Stimulated activated naive B cell treated with anti-CD40 and anti-IgM and Interleukin-4, amounts not matched to agents 10 μg/mL and 1 μg/mL and 100 μg/mL, for 72 hours (primary cell): ENCODE results near the gene MCOLN1.
"Not testable (repeated sequence)": the region's sequence is repeated elsewhere in the genome, so short reads cannot be mapped to it uniquely, and the experiment has no call there.

Source experiments
- ATAC-seq, 2 donors: fragments of 150-1000 bp; cut with Tn5 transposase; replicated peaks; 2 replicates each; pipeline ENCODE4 v1.10.0; 2021; ENCODE audit warnings: moderate library complexity in 1 of 2
- DNase-seq: peaks from one replicate; pipeline ENCODE4 v3.0.0; 2021
- H3K27ac Mint-ChIP-seq: one replicate; pipeline ENCODE4 v1.8.0; 2022; ENCODE audit warnings: mild to moderate bottlenecking, mixed read lengths
- H3K27me3 Mint-ChIP-seq, 2 donors: one replicate each; pipeline ENCODE4 v1.8.0; 2022; ENCODE audit warnings: mixed read lengths in 2 of 2
- H3K36me3 Mint-ChIP-seq, 2 donors: one replicate each; pipeline ENCODE4 v1.8.0; 2022; ENCODE audit warnings: mixed read lengths in 2 of 2, mild to moderate bottlenecking in 1 of 2
- H3K4me1 Mint-ChIP-seq, 2 donors: one replicate each; pipeline ENCODE4 v1.8.0; 2022; ENCODE audit warnings: mixed read lengths in 2 of 2, mild to moderate bottlenecking in 1 of 2
- H3K4me3 Mint-ChIP-seq, 2 donors: one replicate each; pipeline ENCODE4 v1.8.0; 2022; ENCODE audit warnings: mild to moderate bottlenecking in 2 of 2, mixed read lengths in 2 of 2, moderate library complexity in 1 of 2
- H3K9me3 Mint-ChIP-seq, 2 donors: one replicate each; pipeline ENCODE4 v1.8.0; 2022; ENCODE audit warnings: mixed read lengths in 2 of 2, mild to moderate bottlenecking in 1 of 2

Gene MCOLN1

GRCh38 chr19:7538990-7539389 is 16.6 kb downstream of the MCOLN1 start:
- Mint-ChIP-seq H3K4me1 (peaks cover 21 to 43% of the 10 kb centered on the region in 2 donors), H3K36me3 (peaks cover 41 to 48% of the 10 kb centered on the region in 2 donors)
- not testable (repeated sequence) for H3K9me3 Mint-ChIP-seq, ATAC-seq, H3K4me3 Mint-ChIP-seq, H3K27me3 Mint-ChIP-seq, DNase-seq, H3K27ac Mint-ChIP-seq

GRCh38 chr19:7539827-7540425 is 17.5 kb downstream of the MCOLN1 start:
- H3K9me3 Mint-ChIP-seq = no peaks in the 10 kb centered on the region
- peaks cover 24 to 44% of the 10 kb centered on the region in 2 donors for H3K4me1 Mint-ChIP-seq
- no peak overlapping the region for H3K4me3 Mint-ChIP-seq
- ATAC-seq (no peak), DNase-seq (no peak)
- H3K27ac Mint-ChIP-seq = no peak overlapping the region
- peaks cover 42 to 52% of the 10 kb centered on the region in 2 donors for H3K36me3 Mint-ChIP-seq
- H3K27me3 Mint-ChIP-seq = no peaks in the 10 kb centered on the region

GRCh38 chr19:7540761-7541474 is 18.5 kb downstream of the MCOLN1 start:
- ATAC-seq (peak; percentile 19 to 20), DNase-seq (no peak)
- Mint-ChIP-seq H3K27ac (no peak overlapping the region), H3K4me1 (peaks cover 29 to 49% of the 10 kb centered on the region in 2 donors), H3K27me3 (no peaks in the 10 kb centered on the region), H3K9me3 (peaks cover 0 to under 1% of the 10 kb centered on the region in 2 donors), H3K36me3 (peaks cover 43 to 58% of the 10 kb centered on the region in 2 donors), H3K4me3 (no peak overlapping the region)

- ATAC-seq = no peak
- peaks cover 45 to 58% of the 10 kb centered on the region in 2 donors for H3K36me3 Mint-ChIP-seq
- peaks cover 0 to 2% of the 10 kb centered on the region in 2 donors for H3K9me3 Mint-ChIP-seq
- H3K4me3 Mint-ChIP-seq = no peak overlapping the region
- no peak for DNase-seq
- no peak overlapping the region for H3K27ac Mint-ChIP-seq
- no peaks in the 10 kb centered on the region for H3K27me3 Mint-ChIP-seq
- peaks cover 27 to 49% of the 10 kb centered on the region in 2 donors for H3K4me1 Mint-ChIP-seq
Measured at GRCh38 chr19:7541475-7541824, 19.0 kb downstream of the MCOLN1 start.

- Mint-ChIP-seq H3K27ac (no peak overlapping the region), H3K27me3 (no peaks in the 10 kb centered on the region), H3K4me3 (no peak overlapping the region), H3K4me1 (peaks cover 24 to 44% of the 10 kb centered on the region in 2 donors), H3K9me3 (peaks cover 0 to 2% of the 10 kb centered on the region in 2 donors), H3K36me3 (peaks cover 44 to 56% of the 10 kb centered on the region in 2 donors)
- DNase-seq (no peak), ATAC-seq (no peak)
Measured at GRCh38 chr19:7541828-7542443, 19.5 kb downstream of the MCOLN1 start.

DNA sequence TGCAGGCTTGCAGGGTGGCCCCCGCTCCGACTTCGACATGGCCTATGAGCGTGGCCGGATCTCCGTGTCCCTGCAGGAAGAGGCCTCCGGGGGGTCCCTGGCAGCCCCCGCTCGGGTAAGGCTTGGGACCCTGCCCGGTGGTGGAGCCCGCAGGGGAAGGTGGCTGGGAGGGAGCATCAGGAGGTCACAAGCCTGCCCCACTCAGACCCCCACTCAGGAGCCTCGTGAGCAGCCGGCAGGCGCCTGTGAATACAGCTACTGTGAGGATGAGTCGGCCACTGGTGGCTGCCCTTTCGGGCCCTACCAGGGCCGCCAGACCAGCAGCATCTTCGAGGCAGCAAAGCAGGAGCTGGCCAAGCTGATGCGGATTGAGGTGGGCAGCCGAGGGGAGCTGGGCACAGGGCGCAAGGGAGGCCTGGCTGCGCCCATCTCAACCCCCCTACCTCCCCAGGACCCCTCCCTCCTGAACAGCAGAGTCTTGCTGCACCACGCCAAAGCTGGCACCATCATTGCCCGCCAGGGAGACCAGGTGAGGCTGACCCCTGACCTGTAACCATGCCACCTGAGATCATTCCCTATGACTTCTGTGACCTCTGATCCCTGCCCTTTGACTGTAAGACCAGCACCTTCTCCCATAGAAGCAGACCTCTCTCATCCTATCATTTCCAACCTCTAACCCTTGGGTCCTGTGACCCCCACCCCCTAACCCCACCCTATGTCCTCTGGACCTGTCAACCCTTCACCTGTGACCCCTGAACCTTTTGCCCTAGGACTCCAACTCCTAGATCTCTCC is 20.3 kb downstream of the MCOLN1 start:
- ATAC-seq = no peak
- no peak overlapping the region for H3K4me3 Mint-ChIP-seq
- peaks cover 21 to 37% of the 10 kb centered on the region in 2 donors for H3K4me1 Mint-ChIP-seq
- DNase-seq = no peak
- H3K27me3 Mint-ChIP-seq = no peaks in the 10 kb centered on the region
- no peak overlapping the region for H3K27ac Mint-ChIP-seq
- H3K36me3 Mint-ChIP-seq = peaks cover 36 to 55% of the 10 kb centered on the region in 2 donors
- peaks cover 0 to 2% of the 10 kb centered on the region in 2 donors for H3K9me3 Mint-ChIP-seq

GRCh38 chr19:7544626-7545025 is 22.2 kb downstream of the MCOLN1 start:
- no peaks in the 10 kb centered on the region for H3K27me3 Mint-ChIP-seq

DNA sequence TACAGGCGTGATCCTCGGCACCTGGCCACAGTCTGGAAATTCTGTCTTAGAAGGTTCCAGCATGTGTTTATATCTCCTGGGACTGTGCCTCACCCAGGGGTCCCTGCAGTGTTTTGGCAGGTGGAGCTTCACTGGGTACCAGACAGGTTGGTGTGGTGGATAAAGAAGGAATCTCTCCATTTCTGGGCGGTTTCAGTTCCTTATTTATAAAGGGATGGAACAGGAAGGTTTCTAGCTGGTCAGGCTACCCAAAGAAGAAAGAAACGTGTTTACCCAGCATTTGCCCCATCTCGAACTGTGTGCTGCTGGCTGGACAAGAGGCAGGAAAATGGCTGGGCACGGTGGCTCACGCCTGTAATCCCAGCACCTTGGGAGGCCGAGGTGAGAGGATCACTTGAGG is 22.9 kb downstream of the MCOLN1 start:
- ATAC-seq (peak in 1 of 2 donors; percentile 6), DNase-seq (no peak)
- Mint-ChIP-seq H3K27ac (peak overlapping the region; percentile 88), H3K9me3 (peaks cover 0 to 2% of the 10 kb centered on the region in 2 donors), H3K4me3 (no peak overlapping the region), H3K27me3 (no peaks in the 10 kb centered on the region), H3K4me1 (peaks cover 17 to 31% of the 10 kb centered on the region in 2 donors), H3K36me3 (peaks cover 33 to 50% of the 10 kb centered on the region in 2 donors)

More at GRCh38 chr19:7544626-7545025, 22.2 kb downstream of the MCOLN1 start:
- Mint-ChIP-seq H3K4me1 (peaks cover 17 to 31% of the 10 kb centered on the region in 2 donors), H3K9me3 (peaks cover 0 to 2% of the 10 kb centered on the region in 2 donors), H3K27ac (peak overlapping the region; percentile 88), H3K36me3 (peaks cover 35 to 50% of the 10 kb centered on the region in 2 donors), H3K4me3 (no peak overlapping the region)
- DNase-seq = no peak
- ATAC-seq = peak in 1 of 2 donors; percentile 30

- ATAC-seq (peak; percentile 78 to 89), DNase-seq (no peak)
- Mint-ChIP-seq H3K27me3 (no peaks in the 10 kb centered on the region), H3K9me3 (peaks cover 0 to 2% of the 10 kb centered on the region in 2 donors), H3K36me3 (peaks cover 37 to 54% of the 10 kb centered on the region in 2 donors), H3K27ac (no peak overlapping the region), H3K4me1 (peaks cover 17 to 35% of the 10 kb centered on the region in 2 donors), H3K4me3 (peak overlapping the region; percentile 7 to 17)
Measured at GRCh38 chr19:7545904-7546303, 23.5 kb downstream of the MCOLN1 start.

DNA sequence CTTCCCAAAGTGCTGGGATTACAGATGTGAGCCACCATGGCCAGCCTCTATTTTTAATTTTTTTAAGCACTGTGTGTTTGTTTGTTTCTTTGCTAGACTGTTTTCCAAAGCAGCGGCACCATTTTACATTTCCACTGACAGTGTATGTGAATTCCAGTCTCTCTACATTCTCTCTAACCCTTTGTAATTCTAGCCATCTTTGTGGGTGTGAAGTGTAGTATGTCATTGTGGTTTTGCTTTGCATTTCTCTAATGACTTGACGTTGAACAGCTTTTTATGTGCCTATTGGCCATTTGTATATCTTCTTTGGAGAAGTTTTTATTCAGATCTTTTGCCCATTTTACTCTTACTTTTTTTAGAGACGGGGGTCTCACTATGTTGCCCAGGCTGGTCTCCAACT is 24.7 kb downstream of the MCOLN1 start:
- no peak for ATAC-seq
- Mint-ChIP-seq H3K4me1 (peaks cover 19 to 41% of the 10 kb centered on the region in 2 donors), H3K4me3 (no peak overlapping the region), H3K27me3 (no peaks in the 10 kb centered on the region), H3K36me3 (peaks cover 34 to 50% of the 10 kb centered on the region in 2 donors), H3K9me3 (peaks cover 0 to 6% of the 10 kb centered on the region in 2 donors), H3K27ac (no peak overlapping the region)
- no peak for DNase-seq

GRCh38 chr19:7549429-7550148 is 27.2 kb downstream of the MCOLN1 start:
- Mint-ChIP-seq H3K4me1 (peaks cover 16 to 28% of the 10 kb centered on the region in 2 donors), H3K27ac (no peak overlapping the region), H3K4me3 (no peak overlapping the region), H3K27me3 (no peaks in the 10 kb centered on the region), H3K9me3 (peaks cover 0 to 6% of the 10 kb centered on the region in 2 donors), H3K36me3 (peaks cover 38 to 45% of the 10 kb centered on the region in 2 donors)
- ATAC-seq (no peak), DNase-seq (no peak)

GRCh38 chr19:7550169-7550770 is 27.8 kb downstream of the MCOLN1 start:
- Mint-ChIP-seq H3K4me3 (no peak overlapping the region), H3K36me3 (peaks cover 36 to 49% of the 10 kb centered on the region in 2 donors), H3K9me3 (peaks cover 0 to 6% of the 10 kb centered on the region in 2 donors), H3K4me1 (peaks cover 15 to 21% of the 10 kb centered on the region in 2 donors), H3K27me3 (no peaks in the 10 kb centered on the region), H3K27ac (no peak overlapping the region)
- DNase-seq (no peak), ATAC-seq (no peak)
